Psoas muscle (tissue), 8 donors: Measurements from ENCODE around the gene GTF3C5. TPM values are rescaled to one million over a fixed set of nuclear protein-coding genes. Genes with fewer than 3 reads are reported as not detected.

Source experiments
- ATAC-seq, 4 donors: fragments of 200-7000 bp; cut with Tn5 transposase; one replicate each; pipeline ENCODE4 v1.9.1; 2020; ENCODE audit warnings: moderate library complexity in 3 of 4, mild to moderate bottlenecking in 2 of 4
- DNase-seq, 2 donors: peaks; one replicate each; pipeline ENCODE4 v3.0.0-alpha.2; 2020
- H3K27ac ChIP-seq: fragments of 200-600 bp; one replicate; pipeline ENCODE4 v1.8.0; 2022
- H3K27me3 ChIP-seq, 3 donors: fragments of 200-600 bp in 1 of 3; one replicate each; pipeline versions ENCODE4 v1.6.1 to v1.8.0; 2013 to 2022; ENCODE audit warnings: low read length in 2 of 3, mild to moderate bottlenecking in 2 of 3, moderate library complexity in 1 of 3; ENCODE audit not compliant: insufficient read depth in 3 of 3
- H3K36me3 ChIP-seq, 2 donors: fragments of 200-600 bp in 1 of 2; one replicate each; pipeline versions ENCODE4 v1.6.1 to v1.8.0; 2013 to 2022; ENCODE audit warnings: low read depth in 1 of 2, mild to moderate bottlenecking in 1 of 2, moderate library complexity in 1 of 2; ENCODE audit not compliant: insufficient read depth in 1 of 2
- H3K4me1 ChIP-seq: fragments of 200-600 bp; one replicate; pipeline ENCODE4 v1.8.0; 2022
- H3K4me3 ChIP-seq: fragments of 200-600 bp; one replicate; pipeline ENCODE4 v1.8.0; 2022; ENCODE audit warnings: mild to moderate bottlenecking
- H3K9me3 ChIP-seq: fragments of 200-600 bp; one replicate; pipeline ENCODE4 v1.8.0; 2022
- WGBS, 3 donors: extraction: QIAGEN DNeasy Blood & Tissue Kit; methylation state at CpG; one replicate each; pipeline versions ENCODE4 v1.1.6 to v1.1.7; 2013; 5-methylcytosine and 5-hydroxymethylcytosine counted together
- intact Hi-C, 2 donors: fragments of 100-400 bp; cut with DNase I; formaldehyde crosslinking; loops; one replicate each; pipeline versions ENCODE4 v1.11.0 to v1.14.2; 2022
- polyA plus RNA-seq, 3 donors: library from polyadenylated mRNA; stranded (reverse); fragments of 200-250 nt; gene quantifications; one replicate each; pipeline ENCODE4 v1.2.3, GENCODE V29; 2013
- total RNA-seq, 4 donors: library from RNA; stranded (reverse); fragmentation: NEBNext Ultra II Directional in 2 of 4; extraction: Animal tissue kit (Norgen Biotek cat#: 25700) in 2 of 4; gene quantifications; one replicate each; pipeline versions ENCODE4 v1.2.1 to v1.2.4, GENCODE V29; 2021 to 2023
- TF ChIP-seq, protein P1 (sequence below): fragments of 200-600 bp; IDR thresholded peaks from one replicate; pipeline ENCODE4 v1.8.0; 2022; ENCODE audit warnings: antibody characterized with exemption
- donor health status: healthy with polysubstance abuse.
- donor health status: DM: no; HTN: no; CAD: no; lungs with moderate emphysema.
- donor health status: Bipolar disorder and iron deficiency.
- donor health status: healthy.
- donor health status: DM: yes; HTN: yes; CAD: no.
- donor health status: DM: no; HTN: no; CAD: no.
- donor health status: DM: no; HTN: no; CAD: no.
- donor health status: DM: yes; HTN: yes; CAD: no.

GTF3C5 gene
- total and polyA plus RNA-seq, 7 donors = 34.6 to 70.8 (median 42.7) TPM

DNA sequence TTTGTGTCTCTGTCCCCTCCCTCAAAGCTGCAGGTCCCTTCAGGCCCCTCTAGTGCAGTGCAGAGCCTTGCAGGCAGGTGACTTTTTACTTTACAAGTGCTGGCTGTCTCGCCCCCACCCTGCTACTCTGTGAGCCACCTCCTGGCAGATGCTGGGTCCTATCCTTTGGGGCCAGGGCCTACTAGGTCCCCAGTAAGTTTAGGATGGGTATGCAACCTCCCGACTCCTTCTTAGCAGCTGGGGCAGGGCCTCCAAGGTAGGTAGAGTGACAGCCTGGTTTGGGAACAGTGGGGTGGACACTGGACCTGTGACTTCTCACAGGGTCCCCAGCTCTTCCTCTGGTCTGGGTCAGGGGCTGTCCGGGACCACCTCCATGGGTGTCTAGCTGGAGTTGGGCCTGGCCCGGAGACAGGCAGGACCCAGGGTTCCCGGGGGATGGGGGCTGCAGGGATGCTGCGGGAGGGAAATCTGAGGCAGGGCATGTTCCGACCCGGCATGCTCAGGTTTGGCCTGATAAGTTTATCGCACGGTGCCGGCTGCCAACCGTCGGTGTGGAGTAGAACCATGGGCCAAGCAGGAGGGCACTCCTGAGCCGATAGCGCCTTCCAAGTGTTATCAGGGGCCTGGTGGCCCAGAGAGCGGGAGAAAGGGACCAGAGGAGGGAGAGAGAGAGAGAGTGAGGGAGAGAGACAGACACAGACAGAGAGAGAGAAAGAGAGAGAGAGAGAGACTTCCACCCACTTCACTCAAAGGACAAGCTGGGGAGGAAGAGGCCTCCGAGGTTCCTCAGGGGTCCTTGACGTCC is 31.8 kb upstream of the GTF3C5 start:
- TF ChIP-seq, protein P1, sequence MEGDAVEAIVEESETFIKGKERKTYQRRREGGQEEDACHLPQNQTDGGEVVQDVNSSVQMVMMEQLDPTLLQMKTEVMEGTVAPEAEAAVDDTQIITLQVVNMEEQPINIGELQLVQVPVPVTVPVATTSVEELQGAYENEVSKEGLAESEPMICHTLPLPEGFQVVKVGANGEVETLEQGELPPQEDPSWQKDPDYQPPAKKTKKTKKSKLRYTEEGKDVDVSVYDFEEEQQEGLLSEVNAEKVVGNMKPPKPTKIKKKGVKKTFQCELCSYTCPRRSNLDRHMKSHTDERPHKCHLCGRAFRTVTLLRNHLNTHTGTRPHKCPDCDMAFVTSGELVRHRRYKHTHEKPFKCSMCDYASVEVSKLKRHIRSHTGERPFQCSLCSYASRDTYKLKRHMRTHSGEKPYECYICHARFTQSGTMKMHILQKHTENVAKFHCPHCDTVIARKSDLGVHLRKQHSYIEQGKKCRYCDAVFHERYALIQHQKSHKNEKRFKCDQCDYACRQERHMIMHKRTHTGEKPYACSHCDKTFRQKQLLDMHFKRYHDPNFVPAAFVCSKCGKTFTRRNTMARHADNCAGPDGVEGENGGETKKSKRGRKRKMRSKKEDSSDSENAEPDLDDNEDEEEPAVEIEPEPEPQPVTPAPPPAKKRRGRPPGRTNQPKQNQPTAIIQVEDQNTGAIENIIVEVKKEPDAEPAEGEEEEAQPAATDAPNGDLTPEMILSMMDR = no peak
- Histone ChIP-seq H3K9me3 (no peaks in the 10 kb centered on the region), H3K36me3 (no peaks in the 10 kb centered on the region), H3K27me3 (peaks cover 0 to 49% (median 5%) of the 10 kb centered on the region in 3 donors), H3K4me1 (no peaks in the 10 kb centered on the region), H3K4me3 (no peak overlapping the region), H3K27ac (no peak overlapping the region)
- ATAC-seq (no peak), DNase-seq (no peak)
- 57 to 80% (median 73%) methylated on average over 18 of the region's 18 CpGs for WGBS, 3 donors
- intact Hi-C loops = no loop called here

DNA sequence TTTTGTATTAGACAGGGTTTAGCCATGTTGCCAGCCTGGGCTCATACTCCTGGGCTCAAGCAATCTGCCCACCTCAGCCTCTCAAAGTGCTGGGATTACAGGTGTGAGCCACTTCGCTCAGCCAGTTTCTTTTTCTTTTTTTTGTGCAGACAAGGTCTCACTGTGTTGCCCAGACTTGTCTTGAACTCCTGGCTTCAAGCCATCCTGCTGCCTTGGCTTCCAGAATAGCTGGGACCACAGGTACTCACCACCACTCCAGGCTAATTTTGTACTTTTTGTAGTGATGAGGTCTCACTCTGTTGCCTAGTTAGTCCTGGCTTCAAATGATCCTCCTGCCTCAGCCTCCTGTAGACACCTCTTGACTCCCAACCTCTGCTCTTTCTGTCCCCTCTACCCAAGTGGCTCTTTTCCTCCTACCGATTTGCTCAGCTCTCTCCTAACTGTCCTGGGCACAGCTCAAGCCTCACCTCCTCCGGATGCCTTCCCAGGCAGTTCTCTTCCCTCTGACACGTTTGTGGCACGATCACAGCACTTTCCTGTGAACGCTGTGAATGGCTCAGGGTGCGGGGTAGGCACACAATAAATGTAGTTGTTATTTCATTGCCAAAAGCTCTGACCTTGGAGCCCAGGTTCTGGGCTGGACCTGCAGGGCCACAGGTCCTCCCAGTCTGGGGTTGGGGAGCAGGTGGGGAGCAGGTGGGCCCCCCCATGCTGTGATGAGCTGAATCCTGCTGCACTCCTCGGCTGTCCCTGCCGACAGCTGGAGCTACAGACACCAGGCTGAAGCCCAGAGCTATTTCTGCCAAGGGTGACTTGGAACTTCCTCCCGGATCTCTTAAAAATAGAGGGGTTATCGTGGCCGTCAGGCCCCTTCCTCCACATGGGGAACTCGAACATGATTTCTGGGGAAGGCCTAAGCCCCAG is 28.4 kb upstream of the GTF3C5 start:
- TF ChIP-seq, protein P1 = no peak
- ATAC-seq (no peak), DNase-seq (no peak)
- WGBS, 3 donors = 37 to 46% (median 41%) methylated on average over 13 of the region's 13 CpGs
- no peaks in the 10 kb centered on the region for H3K9me3 ChIP-seq
- H3K27ac ChIP-seq = no peak overlapping the region
- H3K36me3 ChIP-seq = no peaks in the 10 kb centered on the region
- no peak overlapping the region for H3K4me3 ChIP-seq
- H3K27me3 ChIP-seq = peaks cover 0 to 50% (median 2%) of the 10 kb centered on the region in 3 donors
- H3K4me1 ChIP-seq = no peaks in the 10 kb centered on the region
- intact Hi-C loops = no loop called here

DNA sequence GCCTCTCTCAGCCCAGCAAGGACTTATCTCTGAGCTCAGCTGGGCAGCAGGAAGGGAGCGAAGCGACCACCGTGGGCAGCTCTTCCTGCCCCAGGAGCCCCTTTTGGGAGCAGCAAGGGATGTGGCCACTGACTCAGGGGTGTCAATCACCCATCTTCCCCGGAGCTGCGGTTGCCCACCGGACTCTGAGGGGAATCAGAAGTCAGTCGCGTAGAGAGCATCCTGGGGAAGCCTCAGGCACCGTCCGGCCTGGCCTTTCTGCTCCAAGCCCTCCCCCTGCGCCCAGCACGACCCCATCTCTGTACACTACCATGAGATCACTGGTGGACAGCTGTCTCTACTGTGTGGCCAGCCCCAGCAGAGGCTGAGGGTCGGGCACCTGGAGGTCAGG is 27.7 kb upstream of the GTF3C5 start:
- Histone ChIP-seq H3K27ac (no peak overlapping the region), H3K4me1 (no peaks in the 10 kb centered on the region), H3K36me3 (no peaks in the 10 kb centered on the region), H3K9me3 (no peaks in the 10 kb centered on the region), H3K4me3 (no peak overlapping the region), H3K27me3 (peaks cover 0 to 51% (median 2%) of the 10 kb centered on the region in 3 donors)
- DNase-seq (no peak), ATAC-seq (no peak)
- WGBS, 3 donors = 42 to 55% (median 46%) methylated on average over 13 of the region's 13 CpGs
- TF ChIP-seq, protein P1 = no peak
- intact Hi-C loops = no loop called here

DNA sequence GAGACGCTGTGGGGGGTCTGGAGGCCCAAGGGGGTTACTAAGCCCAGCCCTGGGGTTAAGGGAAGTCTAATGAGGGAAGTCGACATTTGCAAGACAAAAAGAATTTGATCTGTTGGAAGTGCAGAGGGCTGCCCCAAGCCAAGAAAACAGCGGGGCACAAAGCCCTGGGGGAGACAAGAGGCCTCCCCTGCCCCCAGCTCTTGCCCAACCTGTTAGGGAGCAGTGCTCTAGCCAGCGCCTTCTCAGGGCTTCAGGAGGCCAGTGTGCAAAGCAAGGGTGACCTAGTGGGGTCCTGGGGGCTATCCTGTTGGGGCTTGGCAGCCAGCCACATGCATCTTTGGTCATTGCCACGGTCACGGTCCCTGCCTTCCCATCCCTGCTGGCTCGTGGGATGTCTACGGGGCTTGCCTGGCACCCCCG is 27.1 kb upstream of the GTF3C5 start:
- WGBS, 3 donors = 43 to 57% (median 44%) methylated on average over 9 of the region's 9 CpGs
- no peak overlapping the region for H3K4me3 ChIP-seq
- H3K27me3 ChIP-seq = peaks cover 0 to 55% (median 2%) of the 10 kb centered on the region in 3 donors
- no peaks in the 10 kb centered on the region for H3K9me3 ChIP-seq
- TF ChIP-seq, protein P1 = no peak
- H3K36me3 ChIP-seq = no peaks in the 10 kb centered on the region
- no peak for ATAC-seq
- intact Hi-C loops = no loop called here
- no peak for DNase-seq
- no peaks in the 10 kb centered on the region for H3K4me1 ChIP-seq
- no peak overlapping the region for H3K27ac ChIP-seq
